Measurements from ENCODE around the gene COL28A1.

COL28A1 gene

GRCh38 chr7:7535691-7536090 is at the start of gene COL28A1:
Gene COL28A1, minus strand, starts transcription at chr7:7535873. Its CDS starts 2,998 bp downstream, at chr7:7532875.
- no peak for DNase-seq (ENCODE audit: low spot score)

GRCh38 chr7:7584653-7585052 is 49.0 kb upstream of the COL28A1 start:
- DNase-seq (ENCODE audit: low spot score), result no peak

DNA sequence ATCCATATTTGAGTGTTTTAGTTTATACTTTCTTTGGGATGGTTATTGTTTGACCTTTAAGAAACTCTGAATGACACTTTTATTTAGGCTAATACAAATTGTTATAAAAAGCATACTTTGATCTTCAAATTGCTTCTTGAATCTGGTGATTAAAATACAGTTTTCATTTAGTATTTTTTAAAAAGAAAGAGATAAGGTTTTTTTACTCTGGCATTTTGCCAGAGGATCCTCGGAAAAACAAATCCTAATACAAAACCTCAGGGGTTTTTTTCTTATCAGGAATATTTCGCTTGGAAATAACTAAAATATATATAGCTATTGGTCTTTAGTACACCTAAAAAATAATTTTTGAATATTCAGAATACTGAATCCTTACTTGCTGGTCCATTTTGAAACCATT is 48.1 kb upstream of the COL28A1 start:
- no peak for DNase-seq (ENCODE audit: low spot score)

DNA sequence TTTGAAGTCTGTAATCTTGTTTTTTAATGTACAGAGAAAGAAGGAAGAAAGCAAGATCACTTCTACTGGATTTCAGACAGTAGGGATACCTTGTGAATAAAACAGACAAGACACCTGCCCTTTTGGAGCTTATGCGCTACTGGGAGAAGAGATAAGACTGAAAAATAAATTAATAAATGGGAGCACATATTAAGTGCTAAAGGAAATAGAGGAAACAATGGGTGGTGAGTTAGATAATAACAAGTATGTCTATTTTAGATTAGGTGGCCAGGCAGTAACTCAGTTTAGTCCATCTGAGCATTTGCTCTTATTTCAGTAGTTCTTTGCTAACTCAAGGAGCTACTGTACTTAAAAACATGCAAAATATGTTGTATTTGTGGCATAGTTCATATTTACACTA is 46.9 kb upstream of the COL28A1 start:
- DNase-seq (ENCODE audit: low spot score), result no peak

- no peak for DNase-seq (ENCODE audit: low spot score)
These were observed 46.0 kb upstream of the COL28A1 start for GRCh38 chr7:7581531-7582179.

- no peak for DNase-seq (ENCODE audit: low spot score)
These were observed 44.0 kb upstream of the COL28A1 start for GRCh38 chr7:7579638-7580037.

DNA sequence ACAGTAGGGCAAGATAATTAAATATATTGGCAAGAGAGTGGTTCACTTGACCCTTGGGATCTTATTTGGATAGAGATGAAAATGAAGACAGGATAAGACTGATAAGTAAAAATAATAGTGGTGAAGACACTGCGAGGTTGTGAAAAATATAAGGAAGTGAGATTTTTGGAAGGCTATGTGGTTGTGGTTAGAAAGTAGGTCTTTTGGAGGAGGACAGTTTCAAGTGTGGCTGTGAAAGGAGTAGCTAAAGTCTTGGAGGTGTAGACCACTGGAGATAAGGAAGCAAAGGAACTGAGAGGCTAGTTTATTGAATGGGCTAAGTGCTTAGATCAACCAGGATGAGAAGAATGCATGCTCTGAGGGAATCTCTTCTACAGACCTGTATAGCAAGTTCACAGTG is 42.2 kb upstream of the COL28A1 start:
- no peak for DNase-seq (ENCODE audit: low spot score)

DNA sequence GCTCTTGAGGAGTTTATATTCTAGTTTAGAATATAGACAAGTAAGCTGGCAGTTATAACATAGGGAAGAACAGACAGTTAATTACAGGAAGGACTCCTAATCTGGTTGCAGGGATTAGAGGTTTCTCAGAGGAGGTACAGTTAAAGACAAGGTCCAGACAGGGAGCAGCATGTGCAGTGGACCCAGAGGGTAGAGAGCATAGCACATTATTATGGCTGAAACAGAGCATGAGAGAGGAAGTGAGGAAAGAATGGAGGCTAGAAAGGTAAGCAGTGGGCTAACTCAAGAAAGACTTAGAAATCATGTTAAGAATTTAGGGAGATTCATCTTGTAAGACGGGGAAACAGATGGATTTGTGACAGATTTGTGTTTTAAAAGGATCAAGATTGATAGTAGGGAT is 40.7 kb upstream of the COL28A1 start:
- no peak for DNase-seq (ENCODE audit: low spot score)

DNA sequence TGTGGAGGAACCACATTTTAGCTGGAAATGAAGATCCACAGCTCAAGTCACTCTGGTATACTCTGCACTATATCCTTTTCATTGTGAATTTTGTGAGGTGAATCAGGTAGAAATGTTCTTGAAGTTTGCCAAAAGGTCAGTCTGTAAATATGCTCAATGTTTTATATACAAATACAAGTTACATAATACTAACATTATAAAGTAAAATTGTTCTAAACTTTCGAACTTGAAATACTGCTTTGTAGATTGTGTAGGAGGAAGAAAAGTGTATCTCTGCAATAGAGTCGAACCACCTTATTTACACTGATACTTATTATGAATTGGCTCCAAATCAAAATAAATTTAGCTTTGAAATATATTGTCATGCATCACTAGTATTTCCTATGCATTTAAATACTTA is 38.0 kb upstream of the COL28A1 start:
- no peak for DNase-seq (ENCODE audit: low spot score)

- no peak for DNase-seq (ENCODE audit: low spot score)
These were observed 34.9 kb upstream of the COL28A1 start for GRCh38 chr7:7570584-7570983.

GRCh38 chr7:7569615-7570014 is 33.9 kb upstream of the COL28A1 start:
- no peak for DNase-seq (ENCODE audit: low spot score)

DNA sequence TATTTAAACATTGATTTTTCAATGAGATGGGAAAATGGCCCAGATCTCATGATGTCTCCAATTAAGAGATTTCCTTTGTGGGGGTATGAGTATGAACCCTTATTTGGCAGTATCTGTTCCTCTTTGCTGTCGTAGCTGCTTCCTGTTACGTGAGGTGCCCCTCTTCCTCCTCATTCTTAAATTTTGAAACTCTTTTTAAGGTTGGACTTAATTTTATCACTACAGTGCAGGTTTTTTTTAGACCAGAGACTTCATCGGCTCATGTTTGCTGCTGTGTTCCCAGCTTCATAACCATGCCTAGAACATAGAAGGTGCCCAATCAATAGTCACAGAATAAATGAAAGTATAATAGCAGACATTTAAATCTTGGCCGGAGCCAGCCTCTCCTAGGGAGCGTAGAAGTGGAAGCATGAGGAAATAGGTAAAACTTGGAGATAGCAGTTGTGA is 33.4 kb upstream of the COL28A1 start:
- DNase-seq (ENCODE audit: low spot score), result peak; percentile 29

- DNase-seq (ENCODE audit: low spot score), result no peak
These were observed 32.9 kb upstream of the COL28A1 start for GRCh38 chr7:7568553-7568952.

DNA sequence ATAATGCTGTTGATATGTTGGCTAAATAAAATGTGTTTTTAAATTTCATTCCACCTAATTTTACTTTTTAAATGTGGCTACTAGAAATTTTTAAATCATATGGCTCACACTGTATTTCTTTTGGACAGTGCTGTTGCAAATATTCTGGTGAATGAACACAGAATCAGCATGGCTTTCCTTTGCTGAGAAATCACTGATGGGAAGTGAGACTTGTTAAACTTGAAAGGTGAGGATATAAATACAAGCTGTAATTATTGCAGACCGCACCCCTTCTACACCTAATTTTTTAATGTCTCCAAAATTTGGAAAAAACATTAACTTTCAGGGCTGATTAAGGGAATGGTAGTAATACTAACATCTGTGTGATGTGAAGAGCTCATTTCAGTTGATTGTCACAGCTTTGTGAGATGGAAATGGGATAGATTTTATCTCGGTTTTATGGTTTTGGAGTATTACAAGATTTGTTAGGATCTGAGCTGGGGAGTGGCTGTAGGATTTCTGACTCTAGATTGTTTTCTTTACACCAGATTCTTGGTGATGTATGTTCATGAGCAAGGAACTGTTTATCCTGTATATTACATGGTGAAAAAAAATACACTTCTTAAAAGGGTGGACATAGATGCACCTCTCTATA is 32.3 kb upstream of the COL28A1 start:
- no peak for DNase-seq (ENCODE audit: low spot score)

DNA sequence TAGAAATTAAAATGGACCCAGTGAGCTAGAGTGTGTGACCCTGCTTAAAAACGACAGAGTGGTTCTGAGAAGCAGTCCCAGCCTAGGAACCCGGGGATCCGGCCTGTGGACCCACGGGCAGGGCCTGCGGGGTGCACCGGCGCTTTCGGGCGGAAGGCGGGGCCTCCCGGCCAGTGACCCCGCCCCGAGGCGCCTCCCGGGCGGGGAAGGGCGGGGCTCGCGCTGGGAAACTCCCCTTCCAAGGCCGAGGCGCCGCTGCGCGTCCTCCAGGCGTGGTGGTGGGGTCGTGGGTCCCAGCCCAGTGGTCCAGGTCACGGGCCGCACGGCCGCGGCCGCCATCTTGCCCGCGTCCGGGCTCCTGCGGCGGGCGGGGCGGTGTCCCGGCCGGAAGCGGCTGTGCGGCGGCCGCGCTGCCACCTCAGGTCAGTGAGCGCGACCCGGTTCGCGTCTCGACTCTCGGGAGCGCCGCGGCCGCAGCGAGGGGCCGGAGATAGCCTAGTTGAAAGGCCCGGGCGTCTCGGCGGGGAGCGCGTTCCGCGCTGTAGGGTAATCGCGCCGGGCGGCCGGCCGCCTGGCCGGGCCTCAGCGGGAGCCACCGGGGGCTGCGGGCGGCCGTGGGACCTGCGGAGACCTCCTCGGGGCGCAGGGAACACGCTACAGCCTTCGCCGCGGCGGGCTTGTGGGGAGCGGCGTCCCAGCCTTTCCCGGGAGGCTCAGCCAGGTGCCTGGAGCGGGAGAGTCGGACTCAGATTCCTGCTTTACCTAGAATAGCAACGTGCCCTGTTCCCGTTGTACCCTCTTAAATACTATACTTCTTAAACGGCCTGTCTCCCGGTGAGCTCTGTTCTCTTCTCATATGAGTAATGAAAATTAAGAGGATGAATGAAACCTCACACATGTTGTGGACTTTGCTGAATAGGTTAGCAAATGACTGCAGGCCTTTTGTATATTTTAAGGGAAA is 31.3 kb upstream of the COL28A1 start, which contains the start of gene MIOS:
Gene MIOS (plus strand): TSS at position 234 of the 961 bp plus-strand sequence. CDS start 5,592 bp downstream, outside the sequence.
- peak; percentile 81 for DNase-seq (ENCODE audit: low spot score)

- DNase-seq (ENCODE audit: low spot score), result no peak
These were observed 30.3 kb upstream of the COL28A1 start for GRCh38 chr7:7565746-7566650.

DNA sequence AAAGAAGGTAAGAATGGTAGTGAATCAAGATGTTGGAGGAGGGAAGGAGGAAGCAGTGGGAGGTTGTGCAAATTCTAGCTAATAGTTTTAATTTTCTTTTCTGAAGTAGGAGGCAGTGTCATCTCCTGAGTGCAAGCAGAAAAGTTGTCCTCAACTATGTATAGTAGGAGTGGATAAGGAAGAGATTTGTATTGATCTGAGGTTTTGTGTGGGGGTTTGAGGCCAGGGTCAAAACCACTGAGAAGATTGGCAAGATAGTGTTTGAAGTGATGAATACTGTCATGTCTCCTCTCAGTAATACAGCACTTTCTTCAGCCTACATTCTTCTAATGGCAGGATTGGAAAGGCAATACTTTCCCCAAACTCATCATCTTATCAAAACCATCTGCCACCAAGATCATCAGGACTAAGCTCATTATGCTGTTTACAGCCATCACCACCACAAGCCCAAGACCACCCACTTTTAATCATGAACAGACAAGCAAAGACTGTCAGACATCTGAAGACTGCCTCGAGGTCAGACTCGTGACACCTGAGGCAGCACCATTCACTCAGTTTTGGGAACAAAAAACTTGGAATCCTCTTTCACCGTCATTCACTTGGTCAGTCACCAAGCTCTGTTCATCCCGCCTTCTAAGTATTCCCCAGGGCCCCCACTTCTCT is 29.5 kb upstream of the COL28A1 start:
- DNase-seq (ENCODE audit: low spot score), result no peak

DNA sequence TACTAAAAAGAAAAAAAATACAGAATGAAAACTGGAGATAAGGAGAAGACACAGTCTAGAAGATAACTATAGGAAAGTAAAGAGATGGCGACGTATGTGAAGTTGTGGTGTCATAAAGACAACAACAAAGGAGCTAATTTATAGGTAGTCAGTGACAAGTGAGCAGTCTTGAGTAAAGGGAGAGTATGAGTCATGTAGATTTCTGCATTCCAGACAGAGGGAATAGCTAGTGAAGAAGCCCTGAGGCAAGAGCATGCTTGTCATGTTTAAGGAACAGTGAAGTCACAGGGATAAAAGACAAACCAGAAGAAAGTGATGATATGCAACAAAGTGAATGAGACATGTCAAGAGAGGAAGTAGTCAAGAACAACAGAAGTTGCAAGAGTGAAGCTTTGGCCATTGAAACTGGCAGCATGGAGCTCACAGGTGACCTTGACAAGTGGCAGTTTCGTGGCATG is 28.7 kb upstream of the COL28A1 start:
- DNase-seq (ENCODE audit: low spot score), result no peak

- DNase-seq (ENCODE audit: low spot score), result no peak
These were observed 28.1 kb upstream of the COL28A1 start for GRCh38 chr7:7563813-7564212.

DNA sequence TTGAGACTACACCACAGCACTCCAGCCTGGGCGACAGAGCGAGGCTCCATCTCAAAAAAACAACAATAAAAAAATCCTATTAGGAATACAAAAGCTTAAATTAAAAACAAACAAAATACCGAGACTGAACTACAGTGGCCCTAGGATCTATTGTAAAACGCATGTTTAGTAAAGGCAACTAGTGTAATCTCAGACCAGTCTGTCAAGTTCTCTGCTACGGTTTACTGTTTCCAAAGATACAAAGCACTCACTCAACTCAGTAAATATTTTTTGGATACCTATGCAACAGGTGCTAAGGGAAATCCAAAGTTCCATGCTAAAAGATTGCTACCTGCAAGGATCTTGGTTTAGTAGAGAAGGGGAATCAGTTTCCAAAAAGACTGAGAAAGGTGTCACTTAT is 27.6 kb upstream of the COL28A1 start:
- no peak for DNase-seq (ENCODE audit: low spot score)

- no peak for DNase-seq (ENCODE audit: low spot score)
These were observed 27.1 kb upstream of the COL28A1 start for GRCh38 chr7:7562736-7563135.

Data from CD4-positive, alpha-beta T cell treated with Interleukin-2 at 100 ng/mL for 4 hours (primary cell).